GM23338 (cell line): Measurements from ENCODE around the gene DIP2C. TPM values are rescaled to one million over a fixed set of nuclear protein-coding genes. Genes with fewer than 3 reads are reported as not detected.

ENCODE experiments used
- ATAC-seq: fragments of 200-7000 bp; cut with Tn5 transposase; 3 replicates; pipeline ENCODE4 v1.9.1; 2020
- DNase-seq: peaks from one replicate; pipeline ENCODE4 v3.0.0-alpha.2; 2015; ENCODE audit warnings: low spot score
- H2AFZ ChIP-seq: fragments of 200-600 bp; sonication (generic); 2 replicates; pipeline ENCODE4 v1.8.0; 2016; ENCODE audit warnings: antibody characterized with exemption, mild to moderate bottlenecking, moderate library complexity
- H3F3A ChIP-seq: fragments of 200-600 bp; sonication (generic); replicated peaks from 2 replicates; pipeline ENCODE4 v1.8.0; 2017; ENCODE audit warnings: antibody characterized with exemption, mixed run types, low read depth
- H3K27ac ChIP-seq: fragments of 200-600 bp; sonication (generic); 2 replicates; pipeline ENCODE4 v1.6.1; 2016; ENCODE audit warnings: low read depth
- H3K27me3 ChIP-seq: fragments of 200-600 bp; sonication (generic); 2 replicates; pipeline ENCODE4 v1.8.0; 2016; ENCODE audit warnings: mild to moderate bottlenecking, mixed run types, moderate library complexity; ENCODE audit not compliant: insufficient read depth
- H3K36me3 ChIP-seq: fragments of 200-600 bp; sonication (generic); 2 replicates; pipeline ENCODE4 v1.8.0; 2016; ENCODE audit warnings: mild to moderate bottlenecking; ENCODE audit not compliant: insufficient read depth
- H3K4me1 ChIP-seq: fragments of 200-600 bp; sonication (generic); 2 replicates; pipeline ENCODE4 v1.8.0; 2016; ENCODE audit warnings: mild to moderate bottlenecking, moderate library complexity; ENCODE audit not compliant: insufficient read depth
- H3K4me2 ChIP-seq: fragments of 200-600 bp; sonication (generic); 2 replicates; pipeline ENCODE4 v1.7.1; 2017; ENCODE audit warnings: mixed run types
- H3K4me3 ChIP-seq: fragments of 200-600 bp; sonication (generic); 2 replicates; pipeline ENCODE4 v1.6.1; 2016; ENCODE audit warnings: mixed run types
- H3K79me2 ChIP-seq: fragments of 200-600 bp; sonication (generic); replicated peaks from 2 replicates; pipeline ENCODE4 v1.8.0; 2017; ENCODE audit warnings: mild to moderate bottlenecking; ENCODE audit not compliant: insufficient read depth
- H3K9me2 ChIP-seq: fragments of 200-600 bp; sonication (generic); 2 replicates; pipeline ENCODE4 v1.8.0; 2017; ENCODE audit not compliant: insufficient read depth
- H4K20me1 ChIP-seq: fragments of 200-600 bp; sonication (generic); replicated peaks from 2 replicates; pipeline ENCODE4 v1.8.0; 2017; ENCODE audit warnings: mild to moderate bottlenecking; ENCODE audit not compliant: insufficient read depth
- H3K27ac Mint-ChIP-seq: 2 replicates; pipeline ENCODE4 v1.8.0; 2020; ENCODE audit warnings: inconsistent platforms, mild to moderate bottlenecking, moderate library complexity, mixed read lengths
- H3K27me3 Mint-ChIP-seq: 3 replicates; pipeline ENCODE4 v1.8.0; 2022; ENCODE audit warnings: low read depth, mild to moderate bottlenecking, moderate library complexity, mixed read lengths, inconsistent platforms; ENCODE audit not compliant: insufficient read depth, poor library complexity
- H3K36me3 Mint-ChIP-seq: 3 replicates; pipeline ENCODE4 v1.8.0; 2021; ENCODE audit warnings: low read depth, mild to moderate bottlenecking, inconsistent platforms, moderate library complexity, mixed read lengths
- H3K4me1 Mint-ChIP-seq: 3 replicates; pipeline ENCODE4 v1.8.0; 2020; ENCODE audit warnings: mild to moderate bottlenecking, inconsistent platforms, mixed read lengths
- H3K4me3 Mint-ChIP-seq: 3 replicates; pipeline ENCODE4 v1.8.0; 2021; ENCODE audit warnings: moderate library complexity, mild to moderate bottlenecking, inconsistent platforms, mixed read lengths
- H3K9me3 Mint-ChIP-seq: 3 replicates; pipeline ENCODE4 v1.8.0; 2020; ENCODE audit warnings: moderate library complexity, mild to moderate bottlenecking, inconsistent platforms, mixed read lengths
- CREB1 ChIP-seq: fragments of 250-450 bp; sonication (Bioruptor Pico); IDR thresholded peaks from 2 replicates; pipeline ENCODE4 v1.5.0; 2020; ENCODE audit warnings: low read depth, mild to moderate bottlenecking, moderate library complexity
- EZH2 ChIP-seq: fragments of 200-600 bp; sonication (generic); IDR thresholded peaks from one replicate; pipeline ENCODE4 v1.8.0; 2017; ENCODE audit warnings: antibody characterized with exemption, mild to moderate bottlenecking, low read depth; ENCODE audit not compliant: unreplicated experiment
- EZH2phosphoT487 ChIP-seq: fragments of 200-600 bp; sonication (generic); IDR thresholded peaks from one replicate; pipeline ENCODE4 v1.8.1; 2018; ENCODE audit warnings: antibody characterized with exemption; ENCODE audit not compliant: unreplicated experiment
- JUNB ChIP-seq: IDR thresholded peaks from one replicate; pipeline ENCODE4 v1.6.1; 2016; ENCODE audit warnings: antibody characterized with exemption; ENCODE audit not compliant: unreplicated experiment
- NANOG ChIP-seq: IDR thresholded peaks from 2 replicates; pipeline ENCODE4 v1.6.1; 2016; ENCODE audit warnings: antibody characterized with exemption, borderline replicate concordance
- STAT1 ChIP-seq: IDR thresholded peaks from one replicate; pipeline ENCODE4 v1.6.1; 2016; ENCODE audit warnings: antibody characterized with exemption; ENCODE audit not compliant: unreplicated experiment
- ZNF331 ChIP-seq: fragments of 250-450 bp; sonication (Bioruptor Pico); IDR thresholded peaks from 2 replicates; pipeline ENCODE4 v1.5.0; 2020; ENCODE audit warnings: low read depth, mild to moderate bottlenecking, moderate library complexity
- polyA plus RNA-seq: library from polyadenylated mRNA; unstranded; fragments of >200 nt; fragmentation: Nextera tagmentation; extraction: Ambion mirVana; gene quantifications from 2 replicates; pipeline ENCODE4 v1.2.1, GENCODE V29; 2016
- total RNA-seq: library from RNA; depleted of rRNA; stranded (reverse); fragments of >200 nt; shearing (Covaris generic); gene quantifications from 2 replicates; pipeline ENCODE4 v1.2.3, GENCODE V29; 2014
- TF ChIP-seq, protein P1 (sequence below): IDR thresholded peaks from one replicate; pipeline ENCODE4 v1.6.1; 2018; ENCODE audit warnings: antibody characterized with exemption; ENCODE audit not compliant: unreplicated experiment
- TF ChIP-seq, protein P2 (sequence below): IDR thresholded peaks from 2 replicates; pipeline ENCODE4 v1.6.1; 2016; ENCODE audit warnings: antibody characterized with exemption
- TF ChIP-seq, protein P3 (sequence below), 2 experiments: fragments of 200-600 bp in 1 of 2; sonication (generic) in 1 of 2; conservative IDR thresholded peaks; 2 replicates each; pipeline versions ENCODE4 v1.5.1 to v1.6.1; 2016 to 2017; ENCODE audit warnings: antibody characterized with exemption in 2 of 2, low read depth in 2 of 2, mild to moderate bottlenecking in 2 of 2, moderate library complexity in 1 of 2

Gene DIP2C
- total and polyA plus RNA-seq, 2 experiments from 2014 or later, result 5.1 to 7.7 TPM

DNA sequence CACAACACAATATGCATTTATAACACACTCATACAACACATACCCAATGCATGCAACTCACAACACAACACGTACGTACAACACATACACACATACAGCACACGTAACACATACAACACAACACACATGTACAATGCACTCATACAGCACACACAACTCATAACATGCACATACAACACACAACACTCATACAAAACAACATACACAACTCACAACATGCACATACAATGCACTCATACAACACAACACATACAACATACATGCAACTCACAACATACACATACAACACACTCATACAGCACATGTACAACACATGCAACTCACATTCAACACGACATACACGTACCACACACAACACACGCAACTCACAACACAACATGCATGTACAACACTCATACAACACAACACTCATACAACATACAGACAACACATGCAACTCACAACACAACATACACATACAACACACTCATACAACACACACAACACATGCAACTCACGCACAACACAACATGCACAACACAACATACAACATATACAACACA, 21.8 kb downstream of the DIP2C start:
- Histone ChIP-seq H3K79me2 (peaks cover 71% of the 10 kb centered on the region), H4K20me1 (peaks cover 21% of the 10 kb centered on the region), H3K9me2 (peaks cover 10% of the 10 kb centered on the region), H3K4me1 (no peaks in the 10 kb centered on the region), H2AFZ (no peak overlapping the region), H3K36me3 (no peaks in the 10 kb centered on the region), H3K27me3 (no peaks in the 10 kb centered on the region), H3F3A (peaks cover 34% of the 10 kb centered on the region), H3K4me2 (no peak overlapping the region), H3K27ac (no peak overlapping the region), H3K4me3 (no peak overlapping the region)
- peaks cover 10% of the 10 kb centered on the region for H3K27me3 Mint-ChIP-seq
- H3K27ac Mint-ChIP-seq, result no peak overlapping the region
- peaks cover 11% of the 10 kb centered on the region for H3K9me3 Mint-ChIP-seq
- no peak for DNase-seq
- ATAC-seq, result no peak
- TF ChIP-seq CREB1 (CRISPR knock-in tag), result no peak
- TF ChIP-seq, protein P1, sequence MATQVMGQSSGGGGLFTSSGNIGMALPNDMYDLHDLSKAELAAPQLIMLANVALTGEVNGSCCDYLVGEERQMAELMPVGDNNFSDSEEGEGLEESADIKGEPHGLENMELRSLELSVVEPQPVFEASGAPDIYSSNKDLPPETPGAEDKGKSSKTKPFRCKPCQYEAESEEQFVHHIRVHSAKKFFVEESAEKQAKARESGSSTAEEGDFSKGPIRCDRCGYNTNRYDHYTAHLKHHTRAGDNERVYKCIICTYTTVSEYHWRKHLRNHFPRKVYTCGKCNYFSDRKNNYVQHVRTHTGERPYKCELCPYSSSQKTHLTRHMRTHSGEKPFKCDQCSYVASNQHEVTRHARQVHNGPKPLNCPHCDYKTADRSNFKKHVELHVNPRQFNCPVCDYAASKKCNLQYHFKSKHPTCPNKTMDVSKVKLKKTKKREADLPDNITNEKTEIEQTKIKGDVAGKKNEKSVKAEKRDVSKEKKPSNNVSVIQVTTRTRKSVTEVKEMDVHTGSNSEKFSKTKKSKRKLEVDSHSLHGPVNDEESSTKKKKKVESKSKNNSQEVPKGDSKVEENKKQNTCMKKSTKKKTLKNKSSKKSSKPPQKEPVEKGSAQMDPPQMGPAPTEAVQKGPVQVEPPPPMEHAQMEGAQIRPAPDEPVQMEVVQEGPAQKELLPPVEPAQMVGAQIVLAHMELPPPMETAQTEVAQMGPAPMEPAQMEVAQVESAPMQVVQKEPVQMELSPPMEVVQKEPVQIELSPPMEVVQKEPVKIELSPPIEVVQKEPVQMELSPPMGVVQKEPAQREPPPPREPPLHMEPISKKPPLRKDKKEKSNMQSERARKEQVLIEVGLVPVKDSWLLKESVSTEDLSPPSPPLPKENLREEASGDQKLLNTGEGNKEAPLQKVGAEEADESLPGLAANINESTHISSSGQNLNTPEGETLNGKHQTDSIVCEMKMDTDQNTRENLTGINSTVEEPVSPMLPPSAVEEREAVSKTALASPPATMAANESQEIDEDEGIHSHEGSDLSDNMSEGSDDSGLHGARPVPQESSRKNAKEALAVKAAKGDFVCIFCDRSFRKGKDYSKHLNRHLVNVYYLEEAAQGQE, result no peak
- H3K4me3 Mint-ChIP-seq, result no peak overlapping the region
- H3K4me1 Mint-ChIP-seq, result peaks cover 5% of the 10 kb centered on the region; the same call in 2 of the 3 replicates
- H3K36me3 Mint-ChIP-seq, result peaks cover 8% of the 10 kb centered on the region; the same call in 2 of the 3 replicates

DNA sequence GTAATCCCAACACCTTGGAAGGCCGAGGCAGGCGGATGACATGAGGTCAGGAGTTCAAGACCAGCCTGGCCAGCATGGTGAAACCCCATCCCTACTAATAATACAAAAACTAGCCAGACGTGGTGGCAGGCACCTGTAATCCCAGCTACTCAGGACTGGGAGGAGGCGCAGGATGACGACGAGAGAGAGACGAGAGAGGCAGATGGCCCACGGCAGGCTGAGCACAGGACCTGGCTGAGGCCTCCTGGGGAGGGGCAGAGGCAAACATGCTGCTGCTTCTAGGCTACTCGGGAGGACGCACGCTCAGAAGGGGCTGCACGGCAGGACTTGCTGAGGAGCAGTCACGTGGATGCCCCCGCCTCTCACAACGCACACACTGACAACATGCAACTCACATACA, 22.4 kb downstream of the DIP2C start:
- H4K20me1 ChIP-seq, result peaks cover 22% of the 10 kb centered on the region
- Mint-ChIP-seq H3K27me3 (peaks cover 10% of the 10 kb centered on the region), H3K27ac (no peak overlapping the region), H3K36me3 (peaks cover 7% of the 10 kb centered on the region; the same call in 2 of the 3 replicates), H3K4me3 (no peak overlapping the region), H3K4me1 (peaks cover 10% of the 10 kb centered on the region), H3K9me3 (peaks cover 8% of the 10 kb centered on the region)
- no peaks in the 10 kb centered on the region for H3K27me3 ChIP-seq
- H3K9me2 ChIP-seq, result peaks cover 10% of the 10 kb centered on the region
- ATAC-seq (no peak), DNase-seq (no peak)
- H3K79me2 ChIP-seq, result peaks cover 71% of the 10 kb centered on the region
- no peak overlapping the region for H3K4me2 ChIP-seq
- no peaks in the 10 kb centered on the region for H3K36me3 ChIP-seq
- no peak overlapping the region for H2AFZ ChIP-seq
- H3F3A ChIP-seq, result peaks cover 34% of the 10 kb centered on the region
- no peak overlapping the region for H3K27ac ChIP-seq
- no peak overlapping the region for H3K4me3 ChIP-seq
- H3K4me1 ChIP-seq, result no peaks in the 10 kb centered on the region; the same call in 1 of the 2 replicates
- no peak for TF ChIP-seq EZH2
- TF ChIP-seq, protein P1, result no peak
- no peak for TF ChIP-seq ZNF331 (CRISPR knock-in tag)
- TF ChIP-seq CREB1 (CRISPR knock-in tag), result no peak
- no peak for TF ChIP-seq NANOG
- TF ChIP-seq EZH2phosphoT487, result no peak
- TF ChIP-seq JUNB, result no peak
- no peak for TF ChIP-seq STAT1
- TF ChIP-seq, protein P2, sequence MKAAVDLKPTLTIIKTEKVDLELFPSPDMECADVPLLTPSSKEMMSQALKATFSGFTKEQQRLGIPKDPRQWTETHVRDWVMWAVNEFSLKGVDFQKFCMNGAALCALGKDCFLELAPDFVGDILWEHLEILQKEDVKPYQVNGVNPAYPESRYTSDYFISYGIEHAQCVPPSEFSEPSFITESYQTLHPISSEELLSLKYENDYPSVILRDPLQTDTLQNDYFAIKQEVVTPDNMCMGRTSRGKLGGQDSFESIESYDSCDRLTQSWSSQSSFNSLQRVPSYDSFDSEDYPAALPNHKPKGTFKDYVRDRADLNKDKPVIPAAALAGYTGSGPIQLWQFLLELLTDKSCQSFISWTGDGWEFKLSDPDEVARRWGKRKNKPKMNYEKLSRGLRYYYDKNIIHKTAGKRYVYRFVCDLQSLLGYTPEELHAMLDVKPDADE, result no peak
- TF ChIP-seq, protein P3, sequence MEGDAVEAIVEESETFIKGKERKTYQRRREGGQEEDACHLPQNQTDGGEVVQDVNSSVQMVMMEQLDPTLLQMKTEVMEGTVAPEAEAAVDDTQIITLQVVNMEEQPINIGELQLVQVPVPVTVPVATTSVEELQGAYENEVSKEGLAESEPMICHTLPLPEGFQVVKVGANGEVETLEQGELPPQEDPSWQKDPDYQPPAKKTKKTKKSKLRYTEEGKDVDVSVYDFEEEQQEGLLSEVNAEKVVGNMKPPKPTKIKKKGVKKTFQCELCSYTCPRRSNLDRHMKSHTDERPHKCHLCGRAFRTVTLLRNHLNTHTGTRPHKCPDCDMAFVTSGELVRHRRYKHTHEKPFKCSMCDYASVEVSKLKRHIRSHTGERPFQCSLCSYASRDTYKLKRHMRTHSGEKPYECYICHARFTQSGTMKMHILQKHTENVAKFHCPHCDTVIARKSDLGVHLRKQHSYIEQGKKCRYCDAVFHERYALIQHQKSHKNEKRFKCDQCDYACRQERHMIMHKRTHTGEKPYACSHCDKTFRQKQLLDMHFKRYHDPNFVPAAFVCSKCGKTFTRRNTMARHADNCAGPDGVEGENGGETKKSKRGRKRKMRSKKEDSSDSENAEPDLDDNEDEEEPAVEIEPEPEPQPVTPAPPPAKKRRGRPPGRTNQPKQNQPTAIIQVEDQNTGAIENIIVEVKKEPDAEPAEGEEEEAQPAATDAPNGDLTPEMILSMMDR (conservative IDR thresholded peaks at IDR 0.05; ENCODE audit: low read depth in 2 of 2), result no peak
